NCI-H128 (cell line): ENCODE data around the gene ZNF101.

Experiments used
- DNase-seq: peaks from one replicate; lab custom pipeline; 2025; ENCODE audit not compliant: unreplicated experiment; lab: John Stamatoyannopoulos, UW

The ZNF101 gene

GRCh38 chr19:19637523-19638251, 31.0 kb upstream of the ZNF101 start:
- DNase-seq, result no peak

- DNase-seq, result no peak
These were observed 26.0 kb upstream of the ZNF101 start for GRCh38 chr19:19642506-19643157.

DNA sequence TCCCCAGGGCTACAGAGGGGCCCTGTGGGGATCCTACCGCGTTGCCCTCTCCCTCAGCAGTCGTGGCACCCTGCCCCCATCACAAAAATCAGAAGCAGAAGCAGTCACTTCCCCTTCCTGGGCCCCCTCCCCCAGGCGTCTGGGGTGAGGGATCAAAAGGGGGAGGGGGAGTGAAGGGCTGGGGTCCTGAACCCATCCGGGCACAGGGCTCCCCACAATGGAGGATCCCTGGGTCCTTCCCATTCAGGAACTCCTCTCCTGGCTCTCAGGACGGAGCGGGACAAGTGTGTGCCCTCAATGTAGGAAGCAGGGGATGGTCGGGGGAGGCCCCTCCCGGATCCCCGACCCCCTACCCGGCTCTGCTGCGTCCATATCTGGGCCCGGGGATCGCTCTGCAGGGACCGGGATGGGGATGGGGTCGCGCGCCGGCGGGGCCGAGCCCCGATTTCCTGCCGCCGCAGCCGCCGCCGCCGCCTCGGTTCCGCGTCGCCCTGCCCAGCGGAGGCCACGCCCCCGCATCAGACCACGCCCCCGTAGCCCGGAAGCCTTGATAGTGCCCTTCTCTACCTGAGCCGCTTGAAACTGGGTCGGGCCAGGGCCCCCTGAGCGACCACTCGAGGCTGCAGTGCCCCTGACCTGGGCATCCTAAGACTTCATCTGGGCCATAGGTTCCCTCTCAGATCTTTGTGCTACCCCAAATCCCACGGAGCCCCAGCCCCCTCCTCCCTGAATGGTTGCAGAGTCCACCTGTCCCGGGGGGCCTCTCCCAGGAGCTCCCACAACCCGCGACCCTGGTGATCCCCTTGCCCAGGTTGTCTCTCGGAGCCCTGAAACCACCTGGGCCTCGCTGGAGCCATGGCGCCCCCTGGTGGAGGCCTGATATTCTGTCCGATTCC, 25.2 kb upstream of the ZNF101 start, which contains the start of gene GMIP:
TSS of gene GMIP (minus strand) at position 500 of the 896 bp plus-strand sequence. CDS start at position 372, 128 bp downstream.
- peak; percentile 64 for DNase-seq

- no peak for DNase-seq
These were observed 24.6 kb upstream of the ZNF101 start for GRCh38 chr19:19644054-19644388.

DNA sequence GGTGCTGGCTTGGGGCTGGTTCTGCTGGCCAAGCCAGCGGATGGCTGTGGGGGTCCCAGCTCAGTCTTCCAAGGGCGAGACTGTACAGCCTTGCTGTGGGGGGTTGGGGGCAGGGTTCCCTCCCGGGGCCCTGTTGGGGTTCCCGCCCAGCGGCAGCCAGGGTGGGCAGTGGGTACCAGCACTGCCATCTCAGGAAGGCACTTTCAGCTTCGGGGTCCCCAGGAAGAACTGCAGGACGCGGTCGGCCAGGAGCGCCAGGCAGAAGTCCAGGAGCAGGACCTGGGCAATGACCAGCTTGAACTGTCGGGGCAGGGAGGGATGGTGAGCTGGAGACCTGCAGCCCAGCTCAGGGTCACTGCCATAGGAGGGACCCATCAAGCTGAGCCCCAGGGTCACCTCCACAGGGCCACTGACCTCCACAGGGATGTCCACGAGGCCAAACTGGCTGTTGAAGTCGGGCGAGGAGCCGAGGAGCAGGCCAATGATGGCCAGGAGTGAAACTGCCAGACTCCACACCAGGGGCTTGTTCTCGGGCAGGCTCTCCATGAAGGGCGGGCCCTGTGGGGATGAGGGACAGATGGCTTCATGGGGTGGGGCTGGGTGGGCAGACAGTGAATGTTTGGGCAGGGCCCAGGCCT, 23.3 kb upstream of the ZNF101 start:
- no peak for DNase-seq

- DNase-seq, result no peak
These were observed 21.4 kb upstream of the ZNF101 start for GRCh38 chr19:19647037-19647835.

DNA sequence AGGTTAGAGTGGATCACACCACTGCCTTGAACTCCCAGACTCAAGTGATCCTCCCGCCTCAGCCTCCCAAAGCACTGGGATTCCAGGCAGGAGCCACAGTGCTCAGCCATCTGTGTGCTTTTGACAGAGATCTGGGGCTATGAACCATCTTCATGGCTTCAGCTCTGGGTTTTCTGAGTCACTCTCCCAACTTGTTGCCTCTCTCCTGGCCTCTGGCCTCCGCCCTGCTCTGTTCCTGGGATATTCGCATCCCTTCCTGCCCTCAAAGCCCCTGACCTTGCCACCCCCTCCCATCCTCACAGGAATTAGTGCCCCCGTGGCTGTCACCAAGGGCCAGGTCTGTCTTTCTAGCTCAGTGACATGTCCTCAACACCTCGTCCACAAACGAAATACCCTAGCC, 19.5 kb upstream of the ZNF101 start:
- no peak for DNase-seq

DNA sequence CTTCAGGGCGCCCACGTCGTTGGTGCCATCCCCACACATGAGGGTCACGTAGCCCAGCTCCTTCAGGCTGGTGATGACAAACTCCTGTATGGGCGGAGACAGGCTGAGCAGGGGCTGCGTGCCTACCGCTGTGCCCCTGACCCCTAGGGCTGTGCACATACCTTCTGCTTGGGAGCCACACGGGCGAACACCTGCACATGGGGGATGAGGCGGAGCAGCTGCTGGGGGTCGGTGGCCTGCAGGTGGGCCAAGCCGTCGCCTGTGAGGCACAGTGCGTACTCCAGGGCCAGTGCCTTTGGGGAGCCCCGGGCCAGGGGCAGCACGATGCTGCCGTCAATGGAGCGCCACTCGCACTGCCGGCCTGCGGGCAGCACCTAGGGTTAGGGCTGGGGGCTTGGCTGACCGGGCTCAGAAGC, 19.1 kb upstream of the ZNF101 start:
- DNase-seq, result no peak

GRCh38 chr19:19650331-19650730, 18.3 kb upstream of the ZNF101 start:
- DNase-seq, result no peak

GRCh38 chr19:19651076-19651475, 17.6 kb upstream of the ZNF101 start:
- no peak for DNase-seq

DNA sequence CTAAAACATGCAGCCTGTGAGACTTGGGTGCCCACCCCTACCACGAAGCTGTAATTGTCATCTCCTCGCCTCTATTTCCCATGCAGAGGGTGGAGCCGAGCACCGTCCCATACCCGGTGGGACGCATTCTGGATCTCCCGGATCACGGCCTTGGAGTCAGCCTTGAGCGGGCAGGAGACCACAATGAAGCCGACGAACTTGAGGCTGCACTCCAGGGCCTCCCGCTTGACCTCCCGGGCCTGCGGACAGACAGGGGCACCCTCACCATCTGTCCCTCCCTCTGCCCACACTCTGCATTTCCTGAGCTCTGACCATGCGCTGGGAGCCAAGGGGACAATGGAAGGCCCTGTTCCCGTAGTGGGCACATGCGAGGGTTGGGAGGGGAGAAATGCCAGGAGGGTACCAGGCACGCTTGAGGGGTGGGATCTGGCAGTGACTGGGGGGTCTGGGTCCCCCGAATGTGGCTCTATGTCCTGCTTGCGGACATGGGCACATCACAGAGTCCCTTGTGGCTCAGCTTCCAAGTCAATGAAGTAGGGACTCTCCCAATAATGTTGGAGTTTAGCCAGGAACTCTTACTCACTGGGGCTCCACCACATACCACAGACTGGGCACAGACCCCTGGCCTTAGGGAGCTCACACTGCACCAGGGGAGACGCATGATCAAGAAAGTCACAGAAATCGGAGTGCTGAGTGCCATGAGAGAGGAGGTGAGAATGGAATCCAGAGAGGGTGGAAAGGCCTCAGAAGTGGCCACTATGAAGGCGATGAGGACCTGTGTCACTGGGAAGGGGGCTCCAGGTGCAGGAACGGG, 15.9 kb upstream of the ZNF101 start:
- no peak for DNase-seq

DNA sequence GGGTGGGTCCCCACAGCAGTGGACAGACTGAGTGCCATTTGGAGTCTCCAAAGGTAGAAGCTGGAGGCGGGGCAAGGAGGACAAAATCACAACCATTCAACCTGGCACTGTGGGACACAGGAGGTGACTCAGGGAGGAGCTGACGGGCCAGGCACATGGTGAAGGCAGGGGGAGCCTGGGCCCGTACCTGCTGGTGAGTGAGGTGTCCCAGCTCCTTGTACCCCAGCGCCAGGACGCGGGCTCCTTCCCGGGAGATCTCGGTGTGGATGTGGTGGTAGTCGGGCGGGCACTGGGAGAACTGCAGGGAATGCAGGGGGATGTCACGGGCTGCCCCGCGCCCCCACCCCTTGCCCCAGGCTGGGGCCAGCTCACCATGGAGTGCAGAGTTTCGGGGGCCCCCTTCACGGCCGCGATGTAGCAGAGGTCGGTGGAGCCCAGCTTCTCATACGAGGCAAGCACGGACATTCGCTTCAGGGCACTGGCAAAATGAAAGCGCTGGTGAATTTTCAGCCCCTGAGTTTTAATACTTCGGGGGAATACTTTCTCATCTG, 15.0 kb upstream of the ZNF101 start:
- no peak for DNase-seq

DNA sequence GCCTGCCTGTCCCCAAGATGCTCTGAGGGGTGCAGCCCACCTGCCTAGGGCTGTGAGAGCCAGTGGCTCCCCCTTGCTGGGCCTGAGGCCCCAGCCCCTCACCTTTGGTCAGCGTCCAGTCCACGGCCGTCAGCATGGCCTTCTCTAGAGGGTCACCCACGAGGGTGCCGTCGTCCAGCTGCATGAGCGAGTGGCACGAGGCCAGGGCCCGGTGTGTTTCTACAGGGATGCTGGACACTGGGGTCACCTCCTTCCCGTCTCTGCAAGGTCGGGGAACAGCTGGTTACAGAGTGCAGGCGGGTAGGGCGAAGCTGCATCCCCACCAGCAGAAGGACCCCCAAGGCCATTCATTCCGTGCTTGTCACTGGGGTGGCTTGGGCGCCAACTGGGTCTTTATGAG, 14.2 kb upstream of the ZNF101 start:
- DNase-seq, result no peak

- DNase-seq, result no peak
These were observed 13.5 kb upstream of the ZNF101 start for GRCh38 chr19:19655051-19655594.

DNA sequence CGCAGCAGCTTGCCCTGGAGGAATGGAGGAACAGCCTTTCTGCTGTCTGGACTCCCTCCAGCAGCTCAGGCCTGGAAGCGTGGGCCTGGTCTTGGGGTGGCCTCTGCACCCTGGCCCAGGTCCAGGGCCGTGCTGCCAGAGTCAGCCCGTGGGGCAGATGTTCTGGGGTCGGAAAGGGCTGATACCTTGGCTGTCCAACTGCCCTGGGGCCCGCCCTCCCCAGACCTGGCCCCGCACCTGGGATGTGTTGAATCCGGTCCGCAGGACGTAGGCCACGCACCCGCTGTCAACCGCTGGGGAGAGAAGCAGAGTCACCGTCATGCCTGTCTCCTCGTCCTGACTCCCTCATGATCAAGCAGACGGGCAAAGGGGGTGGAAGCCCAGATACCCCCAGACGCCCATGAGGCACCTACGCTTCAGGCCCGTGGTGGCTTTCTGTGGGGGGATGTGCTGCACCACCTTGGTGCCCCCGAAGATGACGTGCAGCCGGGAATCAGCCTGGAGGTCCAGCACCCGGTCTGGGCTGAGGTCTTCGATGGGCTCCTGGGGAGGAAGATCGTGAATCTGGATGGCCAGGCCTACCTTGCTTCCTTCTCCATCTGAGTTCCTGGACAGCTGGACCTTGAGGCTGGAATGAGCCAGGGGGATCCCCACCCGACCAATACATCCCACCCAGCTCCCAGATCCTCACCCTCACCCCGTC, 12.8 kb upstream of the ZNF101 start:
- DNase-seq, result no peak

DNA sequence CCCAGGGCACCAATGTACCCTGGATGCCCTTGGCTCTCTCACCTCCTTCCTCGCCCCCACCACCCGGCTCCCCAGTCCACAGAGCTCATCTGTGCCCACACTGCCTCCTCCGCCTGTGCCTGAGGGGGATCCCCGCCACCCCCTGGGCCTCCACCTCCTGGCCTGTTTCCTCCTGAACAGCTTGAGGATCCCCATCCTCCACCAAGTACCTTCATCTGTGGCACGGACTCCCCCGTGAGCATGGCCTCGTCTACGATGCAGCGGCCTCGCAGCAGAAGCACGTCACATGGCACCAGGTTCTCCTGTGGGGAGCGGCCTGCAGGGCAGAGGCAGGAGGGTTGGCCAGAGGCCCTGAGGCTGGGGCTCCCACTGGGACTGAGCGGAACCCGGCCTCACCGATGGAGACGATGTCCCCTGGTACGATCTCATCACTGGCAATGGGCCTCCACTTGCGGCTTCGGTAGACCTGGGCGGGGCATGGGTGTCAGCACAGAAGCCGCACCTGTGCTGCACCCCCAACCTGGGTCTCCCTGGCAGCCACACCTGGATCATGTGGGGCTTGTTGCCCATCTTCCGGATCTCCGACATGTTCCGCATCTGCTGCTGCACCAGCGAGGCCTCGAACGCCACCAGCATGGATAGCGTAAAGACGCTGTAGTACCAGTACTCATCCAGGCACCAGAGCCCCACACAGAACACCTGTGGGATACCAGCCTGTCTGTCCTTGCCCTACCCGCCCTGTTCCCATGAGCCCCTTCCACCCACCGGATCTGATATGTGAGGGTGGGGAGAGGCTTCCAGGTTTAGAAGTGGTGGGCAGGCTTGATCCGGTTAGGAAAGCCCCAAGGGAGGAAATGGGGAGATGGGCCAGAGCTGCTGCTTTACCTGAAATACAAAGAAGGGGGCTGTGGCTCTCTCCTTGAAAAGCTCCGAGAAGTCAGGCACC, 11.9 kb upstream of the ZNF101 start:
- no peak for DNase-seq

DNA sequence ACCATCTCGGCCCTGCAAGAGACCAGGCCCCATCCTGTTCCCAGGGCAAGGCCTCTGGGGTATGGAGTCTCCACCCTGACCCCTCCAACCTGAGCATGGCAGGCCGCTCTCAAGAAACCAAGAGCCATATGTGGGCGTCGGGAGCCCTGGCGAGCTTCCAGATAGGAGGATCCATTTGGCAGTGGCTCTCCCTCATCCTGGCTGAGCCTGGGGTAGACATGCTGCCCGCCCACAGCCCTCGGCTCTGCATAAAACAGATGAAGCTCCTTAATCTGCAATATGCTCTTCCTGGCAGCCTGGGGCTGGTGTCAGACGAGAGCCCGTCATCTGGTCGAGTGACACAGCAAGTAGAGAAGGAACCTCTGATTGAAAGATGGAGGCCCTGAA, 11.2 kb upstream of the ZNF101 start:
- DNase-seq, result no peak
